CD4-positive, alpha-beta T cell (primary cell): Measurements from ENCODE around the gene WT1. TPM values are rescaled to one million over a fixed set of nuclear protein-coding genes. Genes with fewer than 3 reads are reported as not detected.

Experiments used
- ATAC-seq: fragments of 200-7000 bp; cut with Tn5 transposase; one replicate; pipeline ENCODE4 v1.10.0; 2022; ENCODE audit warnings: mild to moderate bottlenecking; ENCODE audit not compliant: poor library complexity
- CTCF ChIA-PET: fragments of 350-600 bp; sonication (Branson Sonifier 250); formaldehyde crosslinking; loops from one replicate; lab custom pipeline; 2021; ENCODE audit warnings: antibody characterized with exemption, inconsistent platforms; lab: Charles Lee
- POLR2A ChIA-PET: fragments of 350-600 bp; sonication (Branson Sonifier 250); formaldehyde crosslinking; loops from one replicate; lab custom pipeline; 2021; ENCODE audit warnings: antibody characterized with exemption, inconsistent platforms; lab: Charles Lee
- DNase-seq, 14 experiments: peaks; one replicate each; pipeline ENCODE4 v3.0.0-alpha.2; 2013 to 2020; ENCODE audit warnings: mixed read lengths in 2 of 14
- H3K27ac ChIP-seq, 2 donors: one replicate each; pipeline versions ENCODE4 v1.5.1 to v1.7.0; 2013; ENCODE audit warnings: low read length in 2 of 2, low read depth in 1 of 2, mild to moderate bottlenecking in 1 of 2
- H3K27me3 ChIP-seq, 2 experiments: 1 replicate in 1 of 2; 2 replicates in 1 of 2; pipeline versions ENCODE4 v1.6.1 to v1.7.0; 2013; ENCODE audit warnings: low read length in 2 of 2, control low read depth in 1 of 2, mild to moderate bottlenecking in 1 of 2, moderate library complexity in 1 of 2; ENCODE audit not compliant: insufficient read depth in 2 of 2, control insufficient read depth in 1 of 2
- H3K36me3 ChIP-seq: one replicate; pipeline ENCODE4 v1.6.1; 2013; ENCODE audit warnings: low read length, control low read depth; ENCODE audit not compliant: insufficient read depth
- H3K4me1 ChIP-seq: one replicate; pipeline ENCODE4 v1.6.1; 2013; ENCODE audit warnings: low read length, control low read depth; ENCODE audit not compliant: insufficient read depth
- H3K4me3 ChIP-seq: one replicate; pipeline ENCODE4 v1.5.1; 2013; ENCODE audit warnings: mild to moderate bottlenecking, low read length, moderate library complexity
- H3K9me3 ChIP-seq, 2 experiments: 1 replicate in 1 of 2; 2 replicates in 1 of 2; pipeline versions ENCODE4 v1.6.1 to v1.7.0; 2013; ENCODE audit warnings: low read length in 2 of 2, mild to moderate bottlenecking in 2 of 2, control low read depth in 1 of 2, moderate library complexity in 1 of 2; ENCODE audit not compliant: control insufficient read depth in 1 of 2, insufficient read depth in 1 of 2
- H3K27ac Mint-ChIP-seq: one replicate; pipeline ENCODE4 v1.8.0; 2020; ENCODE audit warnings: mixed read lengths
- H3K27me3 Mint-ChIP-seq: one replicate; pipeline ENCODE4 v1.8.0; 2021; ENCODE audit warnings: mixed read lengths
- H3K36me3 Mint-ChIP-seq: one replicate; pipeline ENCODE4 v1.8.0; 2021; ENCODE audit warnings: low read depth, mixed read lengths
- H3K4me1 Mint-ChIP-seq: one replicate; pipeline ENCODE4 v1.8.0; 2021; ENCODE audit warnings: low read depth, mixed read lengths
- H3K4me3 Mint-ChIP-seq: one replicate; pipeline ENCODE4 v1.8.0; 2020; ENCODE audit warnings: mild to moderate bottlenecking, mixed read lengths
- H3K9me3 Mint-ChIP-seq: one replicate; pipeline ENCODE4 v1.8.0; 2020; ENCODE audit warnings: mixed read lengths
- intact Hi-C, 2 experiments: fragments of 100-400 bp; cut with DNase I in 1 of 2; cut with micrococcal nuclease in 1 of 2; formaldehyde crosslinking; loops; one replicate each; pipeline versions ENCODE4 v1.15.1 to v1.9.0; 2023 to 2025; cut with DNase I, micrococcal nuclease
- total RNA-seq, 174 experiments: library from RNA in 2 of 174; stranded (reverse) in 2 of 174; gene quantifications; one replicate each; pipeline ENCODE4 v1.2.3 and lab custom pipeline; 2021 to 2026
- TF ChIP-seq, protein P1 (sequence below): fragments of 200-600 bp; IDR thresholded peaks from one replicate; pipeline ENCODE4 v1.8.0; 2022; ENCODE audit warnings: antibody characterized with exemption, mild to moderate bottlenecking

Gene WT1
- total RNA-seq, 2 experiments from 2014 or later = not detected

GRCh38 chr11:32433914-32434355 is 1.4 kb downstream of the WT1 start:
- CTCF ChIA-PET = no interaction called here
- Mint-ChIP-seq H3K9me3 (no peaks in the 10 kb centered on the region), H3K27me3 (peaks cover 90% of the 10 kb centered on the region), H3K4me1 (peaks cover 46% of the 10 kb centered on the region), H3K36me3 (no peaks in the 10 kb centered on the region), H3K27ac (no peak overlapping the region), H3K4me3 (no peak overlapping the region)
- no peak overlapping the region for H3K27ac ChIP-seq
- POLR2A ChIA-PET = no interaction called here
- peaks cover 52% of the 10 kb centered on the region for H3K4me1 ChIP-seq
- no peaks in the 10 kb centered on the region for H3K36me3 ChIP-seq
- no peak overlapping the region for H3K4me3 ChIP-seq
- H3K9me3 ChIP-seq = peaks cover 0 to 52% of the 10 kb centered on the region in 2 experiments
- ATAC-seq = no peak
- DNase-seq = no peak
- H3K27me3 ChIP-seq = peaks cover 91 to 92% of the 10 kb centered on the region in 2 experiments
- TF ChIP-seq, protein P1, sequence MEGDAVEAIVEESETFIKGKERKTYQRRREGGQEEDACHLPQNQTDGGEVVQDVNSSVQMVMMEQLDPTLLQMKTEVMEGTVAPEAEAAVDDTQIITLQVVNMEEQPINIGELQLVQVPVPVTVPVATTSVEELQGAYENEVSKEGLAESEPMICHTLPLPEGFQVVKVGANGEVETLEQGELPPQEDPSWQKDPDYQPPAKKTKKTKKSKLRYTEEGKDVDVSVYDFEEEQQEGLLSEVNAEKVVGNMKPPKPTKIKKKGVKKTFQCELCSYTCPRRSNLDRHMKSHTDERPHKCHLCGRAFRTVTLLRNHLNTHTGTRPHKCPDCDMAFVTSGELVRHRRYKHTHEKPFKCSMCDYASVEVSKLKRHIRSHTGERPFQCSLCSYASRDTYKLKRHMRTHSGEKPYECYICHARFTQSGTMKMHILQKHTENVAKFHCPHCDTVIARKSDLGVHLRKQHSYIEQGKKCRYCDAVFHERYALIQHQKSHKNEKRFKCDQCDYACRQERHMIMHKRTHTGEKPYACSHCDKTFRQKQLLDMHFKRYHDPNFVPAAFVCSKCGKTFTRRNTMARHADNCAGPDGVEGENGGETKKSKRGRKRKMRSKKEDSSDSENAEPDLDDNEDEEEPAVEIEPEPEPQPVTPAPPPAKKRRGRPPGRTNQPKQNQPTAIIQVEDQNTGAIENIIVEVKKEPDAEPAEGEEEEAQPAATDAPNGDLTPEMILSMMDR = no peak
- intact Hi-C loops = no loop called here

DNA sequence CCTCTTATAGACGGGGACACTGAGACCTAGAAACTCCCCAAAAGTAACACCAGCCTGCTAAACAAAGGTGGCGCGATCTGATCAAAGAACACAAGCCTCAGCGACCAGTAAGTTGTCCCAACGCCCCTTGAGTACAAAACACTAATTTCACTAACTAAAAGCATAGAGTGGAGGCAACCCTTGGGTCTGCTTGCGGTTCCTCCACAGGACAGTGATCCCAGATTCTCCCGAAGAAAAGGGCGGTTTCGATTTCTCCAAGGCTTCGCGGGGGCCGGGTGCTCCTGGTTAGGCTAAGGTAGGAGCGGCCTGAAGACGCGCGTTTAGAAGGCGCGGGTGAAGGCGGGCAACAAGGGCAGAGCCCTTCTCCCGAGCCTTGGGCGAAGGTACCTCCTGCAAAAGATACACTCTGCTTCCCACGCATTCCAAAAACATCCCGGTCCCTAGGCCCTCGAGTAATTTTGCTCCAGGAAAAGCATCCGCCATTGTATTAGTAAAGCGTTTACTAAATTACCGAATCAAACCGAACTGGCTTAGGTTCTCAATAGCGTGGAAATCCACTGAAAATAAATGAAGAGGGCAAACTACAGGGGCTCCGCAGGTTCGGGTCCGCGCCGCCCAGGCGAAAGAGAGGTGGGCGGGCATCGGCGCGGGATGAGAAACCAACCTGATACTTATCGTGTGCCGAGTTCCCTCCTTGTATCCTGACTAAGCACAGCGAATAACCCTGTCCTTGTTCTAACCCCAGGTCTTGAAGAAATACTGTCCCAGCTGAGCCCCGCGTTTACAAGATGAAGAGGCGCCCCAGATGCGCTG is 2.0 kb downstream of the WT1 start:
- Mint-ChIP-seq H3K9me3 (no peaks in the 10 kb centered on the region), H3K4me1 (peaks cover 42% of the 10 kb centered on the region), H3K27ac (no peak overlapping the region), H3K4me3 (peak overlapping the region; percentile 20), H3K27me3 (peaks cover 91% of the 10 kb centered on the region), H3K36me3 (no peaks in the 10 kb centered on the region)
- CTCF ChIA-PET = no interaction called here
- peaks cover 89 to 93% of the 10 kb centered on the region in 2 experiments for H3K27me3 ChIP-seq
- H3K4me1 ChIP-seq = peaks cover 45% of the 10 kb centered on the region
- intact Hi-C loops = no loop called here
- POLR2A ChIA-PET = no interaction called here
- peaks cover 0 to 56% of the 10 kb centered on the region in 2 experiments for H3K9me3 ChIP-seq
- TF ChIP-seq, protein P1 = no peak
- no peak for DNase-seq
- no peaks in the 10 kb centered on the region for H3K36me3 ChIP-seq
- ATAC-seq = no peak
- no peak overlapping the region for H3K4me3 ChIP-seq
- H3K27ac ChIP-seq = no peak overlapping the region

DNA sequence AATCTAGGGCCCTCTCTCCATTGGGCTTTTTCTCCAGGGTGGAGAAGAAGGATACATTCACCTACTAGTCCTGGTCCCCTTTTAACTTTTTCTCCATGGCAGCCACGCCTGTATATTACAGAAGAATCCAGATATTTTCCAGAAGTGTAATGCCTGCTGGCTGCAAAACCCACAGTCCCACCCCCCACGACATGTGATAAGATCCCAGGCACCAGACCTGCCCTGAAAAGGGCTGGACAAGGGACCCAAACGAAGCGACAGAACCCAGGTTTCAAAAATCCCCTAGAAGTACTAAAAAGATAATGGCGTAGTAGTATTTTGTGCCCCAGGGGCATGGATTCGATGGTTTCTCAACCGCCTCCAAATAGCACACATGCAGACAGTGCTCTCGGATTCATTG is 2.8 kb downstream of the WT1 start:
- H3K9me3 ChIP-seq = peaks cover 0 to 56% of the 10 kb centered on the region in 2 experiments
- peaks cover 91% of the 10 kb centered on the region for H3K27me3 Mint-ChIP-seq
- no peaks in the 10 kb centered on the region for H3K9me3 Mint-ChIP-seq
- H3K36me3 ChIP-seq = no peaks in the 10 kb centered on the region
- no peaks in the 10 kb centered on the region for H3K36me3 Mint-ChIP-seq
- ChIA-PET POLR2A (no interaction called here), CTCF (no interaction called here)
- peaks cover 89 to 93% of the 10 kb centered on the region in 2 experiments for H3K27me3 ChIP-seq
- H3K4me3 Mint-ChIP-seq = peak overlapping the region; percentile 45
- DNase-seq (no peak), ATAC-seq (no peak)
- H3K27ac Mint-ChIP-seq = no peak overlapping the region
- peaks cover 44% of the 10 kb centered on the region for H3K4me1 ChIP-seq
- H3K27ac ChIP-seq = no peak overlapping the region
- TF ChIP-seq, protein P1 = no peak
- H3K4me1 Mint-ChIP-seq = peaks cover 42% of the 10 kb centered on the region
- intact Hi-C loops = no loop called here
- no peak overlapping the region for H3K4me3 ChIP-seq
